Thyroid gland (tissue), 4 donors: Measurements from ENCODE around the gene CPNE2.

Experiments
- CTCF ChIP-seq, 6 experiments: fragments of 200-600 bp in 3 of 6; fragments of 450-650 bp in 3 of 6; sonication (generic) in 3 of 6; IDR thresholded peaks; one replicate each; pipeline ENCODE4 v1.5.1; 2016 to 2019; ENCODE audit warnings: antibody characterized with exemption in 6 of 6, mild to moderate bottlenecking in 2 of 6, inconsistent platforms in 1 of 6, moderate library complexity in 1 of 6
- POLR2A ChIP-seq, 2 donors: fragments of 450-650 bp; IDR thresholded peaks; one replicate each; pipeline ENCODE4 v1.6.1; 2017; ENCODE audit warnings: antibody characterized with exemption in 2 of 2, mild to moderate bottlenecking in 2 of 2, moderate library complexity in 1 of 2

GRCh38 chr16:57130950-57131321 is 38.6 kb downstream of the CPNE2 start:
- no peak for TF ChIP-seq CTCF (IDR thresholded peaks at IDR 0.05)
- TF ChIP-seq POLR2A (IDR thresholded peaks at IDR 0.05): no peak
